IMR-90 (cell line): ENCODE results near the gene SLC39A11. TPM values are rescaled to one million over a fixed set of nuclear protein-coding genes. Genes with fewer than 3 reads are reported as not detected.

Source experiments
- ATAC-seq: fragments of 200-7000 bp; cut with Tn5 transposase; 2 replicates; pipeline ENCODE4 v1.9.1; 2020; ENCODE audit warnings: low read depth, mild to moderate bottlenecking, moderate library complexity
- BruUV-seq: library from RNA; stranded (reverse); fragments of 400-500 nt; replicated peaks from 2 replicates; lab custom pipeline; 2021; lab: Mats Ljungman, UMichigan
- CTCF ChIA-PET: fragments of 300-600 bp; formaldehyde crosslinking; extraction: SDS; loops from one replicate; lab custom pipeline; 2021; ENCODE audit warnings: antibody characterized with exemption; lab: Yijun Ruan, JAX
- POLR2A ChIA-PET: fragments of 300-600 bp; sonication (Branson Sonifier 250); formaldehyde crosslinking; loops from one replicate; lab custom pipeline; 2022; ENCODE audit warnings: antibody characterized with exemption; ENCODE audit not compliant: unreplicated experiment; lab: Charles Lee
- DNase-seq: peaks from one replicate; pipeline ENCODE4 v3.0.0; 2013
- H2AFZ ChIP-seq: replicated peaks from 2 replicates; pipeline ENCODE3; 2013; ENCODE audit warnings: low read length, mild to moderate bottlenecking; ENCODE audit not compliant: poor library complexity
- H2AK5ac ChIP-seq: 2 replicates; pipeline ENCODE4 v1.6.1; 2013; ENCODE audit warnings: low read depth, low read length, inconsistent platforms
- H2AK9ac ChIP-seq: replicated peaks from 2 replicates; pipeline ENCODE3; 2013; ENCODE audit warnings: mild to moderate bottlenecking, low read depth, low read length, moderate library complexity; ENCODE audit not compliant: poor library complexity
- H2BK120ac ChIP-seq: 2 replicates; pipeline ENCODE4 v1.6.1; 2013; ENCODE audit warnings: low read depth, low read length, inconsistent platforms
- H2BK15ac ChIP-seq: 3 replicates; pipeline ENCODE4 v1.6.1; 2013; ENCODE audit warnings: low read depth, low read length, inconsistent platforms
- H2BK20ac ChIP-seq: 2 replicates; pipeline ENCODE4 v1.6.1; 2013; ENCODE audit warnings: low read depth, mild to moderate bottlenecking, inconsistent platforms, low read length, moderate library complexity
- H2BK5ac ChIP-seq: 2 replicates; pipeline ENCODE4 v1.6.1; 2013; ENCODE audit warnings: mild to moderate bottlenecking, low read depth, low read length, inconsistent platforms; ENCODE audit not compliant: poor library complexity, severe bottlenecking
- H3K14ac ChIP-seq: replicated peaks from 2 replicates; pipeline ENCODE4 v1.6.1; 2013; ENCODE audit warnings: low read depth, low read length, inconsistent platforms
- H3K18ac ChIP-seq: 2 replicates; pipeline ENCODE4 v1.6.1; 2013; ENCODE audit warnings: low read depth, low read length, control low read depth
- H3K23ac ChIP-seq: 2 replicates; pipeline ENCODE4 v1.6.1; 2013; ENCODE audit warnings: low read depth, low read length, inconsistent platforms
- H3K27ac ChIP-seq: 2 replicates; pipeline ENCODE4 v1.5.1; 2013; ENCODE audit warnings: mild to moderate bottlenecking, control low read depth, low read length; ENCODE audit not compliant: insufficient read depth
- H3K27me3 ChIP-seq: 2 replicates; pipeline ENCODE4 v1.6.1; 2013; ENCODE audit warnings: low read length; ENCODE audit not compliant: control insufficient read depth, insufficient read depth
- H3K36me3 ChIP-seq: 2 replicates; pipeline ENCODE4 v1.6.1; 2013; ENCODE audit warnings: low read length, mixed read lengths; ENCODE audit not compliant: control insufficient read depth, insufficient read depth
- H3K4ac ChIP-seq: 2 replicates; pipeline ENCODE4 v1.6.1; 2013; ENCODE audit warnings: low read depth, low read length, inconsistent platforms
- H3K4me1 ChIP-seq: 2 replicates; pipeline ENCODE4 v1.6.1; 2013; ENCODE audit warnings: low read length, mixed read lengths; ENCODE audit not compliant: control insufficient read depth, insufficient read depth
- H3K4me2 ChIP-seq: 2 replicates; pipeline ENCODE4 v1.6.1; 2013; ENCODE audit warnings: low read depth, mild to moderate bottlenecking, control low read depth, low read length, moderate library complexity
- H3K4me3 ChIP-seq: 2 replicates; pipeline ENCODE4 v1.5.1; 2013; ENCODE audit warnings: low read depth, mild to moderate bottlenecking, control low read depth, low read length, moderate library complexity; ENCODE audit not compliant: insufficient read depth
- H3K56ac ChIP-seq: 2 replicates; pipeline ENCODE4 v1.6.1; 2013; ENCODE audit warnings: low read length, inconsistent platforms; ENCODE audit not compliant: insufficient read depth; ENCODE audit errors: extremely low read depth
- H3K79me1 ChIP-seq, 2 experiments: 2 replicates each; pipeline ENCODE4 v1.6.1; 2013; ENCODE audit warnings: low read length in 2 of 2, inconsistent platforms in 1 of 2, low read depth in 1 of 2
- H3K9ac ChIP-seq: 2 replicates; pipeline ENCODE4 v1.6.1; 2013; ENCODE audit warnings: low read depth, low read length, control low read depth
- H3K9me1 ChIP-seq: 2 replicates; pipeline ENCODE4 v1.6.1; 2013; ENCODE audit warnings: low read length, inconsistent platforms; ENCODE audit not compliant: insufficient read depth
- H3K9me3 ChIP-seq: 2 replicates; pipeline ENCODE4 v1.6.1; 2013; ENCODE audit warnings: low read length; ENCODE audit not compliant: control insufficient read depth, insufficient read depth
- H4K20me1 ChIP-seq: 2 replicates; pipeline ENCODE4 v1.6.1; 2013; ENCODE audit warnings: low read length, inconsistent platforms; ENCODE audit not compliant: insufficient read depth
- H4K5ac ChIP-seq: 2 replicates; pipeline ENCODE4 v1.6.1; 2013; ENCODE audit warnings: mild to moderate bottlenecking, low read depth, low read length, control low read depth
- H4K8ac ChIP-seq, 2 experiments: 2 replicates each; pipeline ENCODE4 v1.6.1; 2013; ENCODE audit warnings: low read depth in 2 of 2, low read length in 2 of 2, control low read depth in 1 of 2, inconsistent platforms in 1 of 2
- H4K91ac ChIP-seq: 2 replicates; pipeline ENCODE4 v1.6.1; 2013; ENCODE audit warnings: low read depth, low read length, inconsistent platforms; ENCODE audit not compliant: insufficient read depth
- CEBPB ChIP-seq: IDR thresholded peaks from 2 replicates; pipeline ENCODE4 v1.6.1; 2012; ENCODE audit warnings: low read depth, low read length, improper control_type of control experiment
- POLR2A ChIP-seq: IDR thresholded peaks from 2 replicates; pipeline ENCODE4 v1.6.1; 2012; ENCODE audit warnings: mild to moderate bottlenecking, low read depth, low read length
- RFX5 ChIP-seq: IDR thresholded peaks from 2 replicates; pipeline ENCODE4 v1.8.0; 2012; ENCODE audit warnings: low read depth, mild to moderate bottlenecking, low read length, moderate library complexity
- WGBS, 2 experiments: methylation state at CpG; one replicate each; pipeline versions ENCODE4 v1.1.5 to v1.1.7; 2013; ENCODE audit warnings: missing lambda C conversion rate in 2 of 2; ENCODE audit not compliant: insufficient read length in 1 of 2; ENCODE audit errors: extremely low coverage in 2 of 2; 5-methylcytosine and 5-hydroxymethylcytosine counted together
- dilution Hi-C: fragments of 300-500 bp; cut with HindIII; formaldehyde crosslinking; loops from one replicate; pipeline ENCODE4 v1.14.3; 2018; ENCODE audit warnings: low sequenced_read_pairs; ENCODE audit not compliant: unreplicated experiment
- in situ Hi-C: fragments of 300-500 bp; cut with MboI; formaldehyde crosslinking; loops from 3 replicates; pipeline ENCODE4 v1.14.3; 2019; ENCODE audit warnings: low sequenced_read_pairs, inconsistent platforms, mixed read lengths
- intact Hi-C: fragments of 100-400 bp; cut with micrococcal nuclease; formaldehyde crosslinking; loops from 2 replicates; pipeline ENCODE4 v1.10.0; 2022
- polyA plus RNA-seq, 3 experiments: library from polyadenylated mRNA; depleted of rRNA; stranded (reverse); fragments of >200 nt; gene quantifications; 2 replicates each; pipeline ENCODE4 v1.2.3, GENCODE V29; 2012; ENCODE audit warnings: low replicate concordance in 1 of 3
- total RNA-seq: library from RNA; depleted of rRNA; stranded (reverse); fragments of >200 nt; gene quantifications from 2 replicates; pipeline ENCODE4 v1.2.3, GENCODE V29; 2012

The SLC39A11 gene
- total and polyA plus RNA-seq, 2 of the 4 experiments (the other 2 are of a cell fraction) = 8.8 to 14.3 TPM

- BruUV-seq = no TSS peak
- WGBS, 2 experiments = 90% methylated on average over 12 of the region's 19 CpGs; no CpG with 5 or more reads in 1 of the 2 experiments
Measured at GRCh38 chr17:72788950-72789585, 303.4 kb downstream of the SLC39A11 start.

More at GRCh38 chr17:72788950-72789585, 303.4 kb downstream of the SLC39A11 start:
- Histone ChIP-seq H2AFZ (no peak overlapping the region), H3K23ac (peak overlapping the region; percentile 42; the same call in 1 of the 2 replicates), H3K9me1 (peaks cover 3% of the 10 kb centered on the region; the same call in 1 of the 2 replicates), H4K8ac (peak overlapping the region in 1 of 2 experiments; percentile 44; a peak in 1 of 4 replicates), H3K9me3 (peaks cover 2% of the 10 kb centered on the region; the same call in 1 of the 2 replicates), H3K4me2 (no peak overlapping the region), H2BK120ac (no peak overlapping the region), H3K4me1 (peaks cover 8% of the 10 kb centered on the region), H3K18ac (no peak overlapping the region; the same call in 1 of the 2 replicates), H3K56ac (no peak overlapping the region), H2AK5ac (peak overlapping the region; percentile 84; the same call in 1 of the 2 replicates), H2BK5ac (no peak overlapping the region), H3K27ac (no peak overlapping the region), H3K4ac (no peak overlapping the region), H3K4me3 (no peak overlapping the region), H3K9ac (no peak overlapping the region), H3K27me3 (no peaks in the 10 kb centered on the region), H4K91ac (0 out of 2 replicates have a peak overlapping the region, but pooled peaks have one; percentile 2), H2BK20ac (peak overlapping the region; percentile 66), H3K14ac (peak overlapping the region; percentile 25; the same call in 1 of the 2 replicates), H3K79me1 (no peaks in the 10 kb centered on the region), H2AK9ac (no peak overlapping the region), H3K36me3 (no peaks in the 10 kb centered on the region), H4K20me1 (no peaks in the 10 kb centered on the region), H2BK15ac (no peak overlapping the region), H4K5ac (no peak overlapping the region)
- ATAC-seq (peak; percentile 44), DNase-seq (peak; percentile 54)
- intact Hi-C loops (no loop called here), dilution Hi-C loops (no loop called here), in situ Hi-C loops (no loop called here)
- ChIA-PET CTCF (no interaction called here), POLR2A (no interaction called here)
- no peak for TF ChIP-seq POLR2A
- peak; percentile 86 for TF ChIP-seq CEBPB
- TF ChIP-seq RFX5 = no peak
